ENCODE data around the gene DNAI2. TPM values are rescaled to one million over a fixed set of nuclear protein-coding genes. Genes with fewer than 3 reads are reported as not detected.
"Not testable (repeated sequence)": the region's sequence is repeated elsewhere in the genome, so short reads cannot be mapped to it uniquely, and the experiment has no call there.

DNAI2 gene
- total RNA-seq, 6 donors from 2014 or later = 0.29 to 16.1 (median 3.7) TPM

- Histone ChIP-seq H3K27me3 (no peaks in the 10 kb centered on the region), H3K4me3 (no peak overlapping the region), H3K27ac (no peak overlapping the region), H3K36me3 (no peaks in the 10 kb centered on the region), H3K9me3 (no peaks in the 10 kb centered on the region), H3K4me1 (peaks cover 6 to 28% (median 23%) of the 10 kb centered on the region in 4 donors)
- DNase-seq (no peak), ATAC-seq (ENCODE audit: low FRiP score in 2 of 2) (no peak)
- 47 to 53% methylated on average over 14 of the region's 14 CpGs for WGBS, 2 donors
- TF ChIP-seq POLR2AphosphoS5 (IDR thresholded peaks at IDR 0.05) (no peak), POLR2A (IDR thresholded peaks at IDR 0.05) (no peak), EP300 (IDR thresholded peaks at IDR 0.05) (no peak), CTCF (IDR thresholded peaks at IDR 0.05) (no peak)
Observed at GRCh38 chr17:74274709-74275340, 791 bp downstream of the DNAI2 start.

- WGBS, 2 donors = 58 to 71% methylated on average over 10 to 12 of the region's 12 CpGs
- H3K27me3 ChIP-seq = no peaks in the 10 kb centered on the region
- ATAC-seq (ENCODE audit: low FRiP score in 2 of 2) = peak in 1 of 2 donors; percentile 55
- TF ChIP-seq CTCF (IDR thresholded peaks at IDR 0.05) (no peak), EP300 (IDR thresholded peaks at IDR 0.05) (peak in 1 of 4 donors; percentile 49), POLR2A (IDR thresholded peaks at IDR 0.05) (no peak), POLR2AphosphoS5 (IDR thresholded peaks at IDR 0.05) (peak in 1 of 2 donors; percentile 30)
- H3K9me3 ChIP-seq = no peaks in the 10 kb centered on the region
- peaks cover 6 to 28% (median 20%) of the 10 kb centered on the region in 4 donors for H3K4me1 ChIP-seq
- no peak overlapping the region for H3K4me3 ChIP-seq
- no peak for DNase-seq
- no peaks in the 10 kb centered on the region for H3K36me3 ChIP-seq
- H3K27ac ChIP-seq = no peak overlapping the region
Observed at GRCh38 chr17:74276051-74276476, 2.0 kb downstream of the DNAI2 start.

GRCh38 chr17:74276541-74277009 is 2.5 kb downstream of the DNAI2 start:
- Histone ChIP-seq H3K36me3 (no peaks in the 10 kb centered on the region), H3K27ac (no peak overlapping the region), H3K27me3 (no peaks in the 10 kb centered on the region), H3K9me3 (no peaks in the 10 kb centered on the region), H3K4me3 (no peak overlapping the region), H3K4me1 (peaks cover 6 to 23% (median 17%) of the 10 kb centered on the region in 4 donors)
- no peak for TF ChIP-seq CTCF (IDR thresholded peaks at IDR 0.05)
- TF ChIP-seq EP300 (IDR thresholded peaks at IDR 0.05) = no peak
- TF ChIP-seq POLR2A (IDR thresholded peaks at IDR 0.05) = no peak
- TF ChIP-seq POLR2AphosphoS5 (IDR thresholded peaks at IDR 0.05) = no peak
- 50 to 59% methylated on average over 3 to 5 of the region's 5 CpGs for WGBS, 2 donors
- peak in 1 of 2 donors; percentile 15 for ATAC-seq (ENCODE audit: low FRiP score in 2 of 2)
- no peak for DNase-seq

DNA sequence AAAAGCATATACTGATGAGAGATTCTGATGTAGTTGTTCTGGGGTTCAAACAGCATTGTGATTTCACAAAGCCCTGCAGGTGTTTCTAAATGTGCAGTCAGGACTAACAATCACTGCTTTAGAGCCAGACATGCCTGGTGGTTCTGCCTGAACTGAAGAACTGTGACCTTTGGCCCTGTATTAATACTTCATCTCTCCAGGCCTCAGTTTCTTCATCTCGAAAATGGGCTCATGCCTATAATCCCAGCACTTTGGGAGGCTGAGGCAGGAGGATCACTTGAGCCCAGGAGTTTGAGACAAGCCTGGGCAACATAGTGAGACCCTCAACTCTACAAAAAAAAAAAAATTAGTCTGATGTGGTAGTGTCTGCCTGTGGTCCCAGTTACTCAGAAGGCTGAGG is 3.9 kb downstream of the DNAI2 start:
- 81 to 93% methylated on average over 1 of the region's 1 CpG for WGBS, 2 donors
- H3K27ac ChIP-seq = no peak overlapping the region
- DNase-seq (no peak), ATAC-seq (ENCODE audit: low FRiP score in 2 of 2) (no peak)
- no peaks in the 10 kb centered on the region for H3K27me3 ChIP-seq
- H3K4me3 ChIP-seq = no peak overlapping the region
- H3K4me1 ChIP-seq = peaks cover 6 to 11% (median 10%) of the 10 kb centered on the region in 4 donors
- TF ChIP-seq POLR2AphosphoS5 (IDR thresholded peaks at IDR 0.05) (no peak), POLR2A (IDR thresholded peaks at IDR 0.05) (no peak), CTCF (IDR thresholded peaks at IDR 0.05) (no peak), EP300 (IDR thresholded peaks at IDR 0.05) (no peak)
- H3K9me3 ChIP-seq = no peaks in the 10 kb centered on the region
- H3K36me3 ChIP-seq = no peaks in the 10 kb centered on the region

DNA sequence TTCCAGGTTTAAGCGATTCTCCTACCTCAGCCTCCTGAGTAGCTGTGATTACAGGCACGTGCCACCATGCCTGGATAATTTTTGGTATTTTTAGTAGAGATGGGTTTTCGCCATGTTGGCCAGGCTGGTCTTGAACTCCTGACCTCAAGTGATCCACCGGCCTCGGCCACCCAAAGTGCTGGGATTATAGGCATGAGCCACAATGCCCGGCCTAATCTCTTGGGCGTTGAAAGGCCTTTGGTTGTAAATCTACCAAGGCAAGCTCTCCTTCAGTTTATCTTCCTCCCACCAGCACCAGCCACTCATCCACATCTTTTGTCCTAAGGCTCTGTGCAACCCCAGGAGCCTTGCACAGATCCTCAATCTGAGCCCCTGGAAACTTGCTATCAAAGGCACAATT is 5.6 kb downstream of the DNAI2 start:
- H3K4me1 ChIP-seq; H3K9me3 ChIP-seq; H3K27me3 ChIP-seq; DNase-seq; H3K4me3 ChIP-seq; H3K36me3 ChIP-seq; ATAC-seq (ENCODE audit: low FRiP score in 2 of 2): not testable (repeated sequence)
- peak overlapping the region in 1 of 4 donors; percentile 4 for H3K27ac ChIP-seq
- 84 to 87% methylated on average over 7 of the region's 7 CpGs for WGBS, 2 donors

Data from upper lobe of left lung (tissue), 6 donors.